K562 (cell line): Measurements from ENCODE around the gene FGF2. TPM values are rescaled to one million over a fixed set of nuclear protein-coding genes. Genes with fewer than 3 reads are reported as not detected.

Source experiments
- ATAC-seq: fragments of 200-7000 bp; cut with Tn5 transposase; 3 replicates; pipeline ENCODE4 v1.9.1; 2020; ENCODE audit warnings: moderate library complexity
- BruUV-seq: library from RNA; stranded (reverse); fragments of 400-500 nt; replicated peaks from 2 replicates; lab custom pipeline; 2021; lab: Mats Ljungman, UMichigan
- CTCF ChIA-PET: fragments of 300-600 bp; formaldehyde crosslinking; extraction: SDS; loops from one replicate; lab custom pipeline; 2021; ENCODE audit warnings: low intra/inter-chr PET ratio; lab: Yijun Ruan, JAX
- POLR2A ChIA-PET: fragments of 300-600, 350-650 bp; sonication (Branson Sonifier 250); formaldehyde crosslinking; extraction: SDS; loops from one replicate; lab custom pipeline; 2021; ENCODE audit warnings: antibody characterized with exemption, inconsistent platforms; lab: Yijun Ruan, JAX
- DNase-seq, 4 experiments: peaks; one replicate each; pipeline versions ENCODE4 v3.0.0 to v3.0.0-alpha.2; 2011 to 2018; ENCODE audit warnings: low spot score in 3 of 4, mixed read lengths in 3 of 4; ENCODE audit errors: extremely low read depth in 1 of 4
- FAIRE-seq: peaks from 2 replicates; lab custom pipeline; 2011; peaks lifted over from hg19 to GRCh38; lab: Jason Lieb, UNC
- H2AFZ ChIP-seq: 2 replicates; pipeline ENCODE4 v1.6.0; 2011; ENCODE audit warnings: low read depth, low read length, control low read depth, inconsistent platforms
- H3K27ac ChIP-seq: fragments of 200-600 bp; 3 replicates; pipeline ENCODE4 v1.8.0; 2011; ENCODE audit warnings: low read depth, mild to moderate bottlenecking, control low read depth, inconsistent platforms, low read length, moderate library complexity, mixed read lengths; ENCODE audit errors: extremely low read depth
- H3K27me3 ChIP-seq, 2 experiments: fragments of 300-600 bp in 1 of 2; 2 replicates in 1 of 2; 3 replicates in 1 of 2; pipeline versions ENCODE4 v1.6.0 to v1.8.0; 2011; ENCODE audit warnings: inconsistent platforms in 2 of 2, low read length in 2 of 2, mild to moderate bottlenecking in 1 of 2, mixed read lengths in 1 of 2, moderate library complexity in 1 of 2; ENCODE audit not compliant: control insufficient read depth in 2 of 2, insufficient read depth in 2 of 2
- H3K36me3 ChIP-seq: fragments of 300-600 bp; 3 replicates; pipeline ENCODE4 v1.8.0; 2011; ENCODE audit warnings: mild to moderate bottlenecking, low read length, inconsistent platforms; ENCODE audit not compliant: control insufficient read depth, insufficient read depth
- H3K4me1 ChIP-seq, 2 experiments: fragments of 200-600 bp in 1 of 2; replicated peaks in 1 of 2; 2 replicates in 1 of 2; 3 replicates in 1 of 2; pipeline versions ENCODE4 v1.5.1 to v1.8.0; 2011; ENCODE audit warnings: inconsistent platforms in 2 of 2, low read length in 2 of 2, mild to moderate bottlenecking in 1 of 2, mixed read lengths in 1 of 2, moderate library complexity in 1 of 2; ENCODE audit not compliant: control insufficient read depth in 2 of 2, insufficient read depth in 2 of 2
- H3K4me2 ChIP-seq: 2 replicates; pipeline ENCODE4 v1.6.1; 2011; ENCODE audit warnings: low read length, control low read depth, inconsistent platforms, mixed read lengths; ENCODE audit not compliant: insufficient read depth
- H3K4me3 ChIP-seq: fragments of 200-600 bp; sonication (generic), shearing (Covaris generic); 2 replicates; pipeline ENCODE4 v1.5.1; 2016; ENCODE audit warnings: control low read depth, inconsistent platforms
- H3K79me2 ChIP-seq: fragments of 200-600 bp; 3 replicates; pipeline ENCODE4 v1.8.0; 2011; ENCODE audit warnings: low read length, inconsistent platforms; ENCODE audit not compliant: control insufficient read depth, insufficient read depth
- H3K9ac ChIP-seq, 2 experiments: 2 replicates each; pipeline versions ENCODE4 v1.6.0 to v1.6.1; 2011; ENCODE audit warnings: low read depth in 2 of 2, low read length in 2 of 2, control low read depth in 1 of 2, inconsistent platforms in 1 of 2, mild to moderate bottlenecking in 1 of 2, mixed read lengths in 1 of 2; ENCODE audit not compliant: insufficient read depth in 1 of 2
- H3K9me1 ChIP-seq: one replicate; pipeline ENCODE4 v1.6.0; 2011; ENCODE audit warnings: inconsistent platforms, mild to moderate bottlenecking, low read length, moderate library complexity; ENCODE audit not compliant: control insufficient read depth, insufficient read depth
- H3K9me3 ChIP-seq: replicated peaks from 2 replicates; pipeline ENCODE4 v1.5.1; 2011; ENCODE audit warnings: low read depth, low read length, inconsistent platforms; ENCODE audit not compliant: control insufficient read depth, insufficient read depth
- H4K20me1 ChIP-seq: replicated peaks from 2 replicates; pipeline ENCODE4 v1.6.1; 2011; ENCODE audit warnings: low read length, inconsistent platforms, mixed read lengths; ENCODE audit not compliant: control insufficient read depth, insufficient read depth
- ATF1 ChIP-seq, 2 experiments: fragments of 450-650 bp in 1 of 2; IDR thresholded peaks; 2 replicates each; pipeline ENCODE4 v1.6.1; 2016; ENCODE audit warnings: missing compliant biosample characterization in 1 of 2, missing genetic modification characterization in 1 of 2
- CBX3 ChIP-seq, 2 experiments: IDR thresholded peaks; 1 replicate in 1 of 2; 2 replicates in 1 of 2; pipeline ENCODE4 v1.6.1; 2012; ENCODE audit warnings: inconsistent platforms in 2 of 2, low read length in 2 of 2, borderline replicate concordance in 1 of 2, control low read depth in 1 of 2
- DDX20 ChIP-seq: fragments of 450-650 bp; IDR thresholded peaks from 2 replicates; pipeline ENCODE4 v1.6.1; 2016; ENCODE audit warnings: missing genetic modification characterization, low read depth, mild to moderate bottlenecking, missing compliant biosample characterization, moderate library complexity
- ETV1 ChIP-seq: fragments of 450-650 bp; conservative IDR thresholded peaks from 2 replicates; pipeline ENCODE4 v1.6.1; 2016; ENCODE audit warnings: missing genetic modification characterization, control low read depth, low read depth, missing compliant biosample characterization
- HNRNPK ChIP-seq: fragments of 200-400 bp; formaldehyde crosslinking; IDR thresholded peaks from one replicate; pipeline ENCODE4 v1.6.1; 2018; ENCODE audit warnings: mild to moderate bottlenecking, low read depth, low read length; ENCODE audit not compliant: poor library complexity, severe bottlenecking
- MYNN ChIP-seq, 2 experiments: sonication (generic); formaldehyde crosslinking in 1 of 2; IDR thresholded peaks; 2 replicates each; pipeline versions ENCODE4 v1.5.0 to v1.6.1; 2016 to 2020; ENCODE audit warnings: antibody characterized with exemption in 1 of 2, missing genetic modification reagents in 1 of 2
- RAD51 ChIP-seq: fragments of 450-650 bp; IDR thresholded peaks from 2 replicates; pipeline ENCODE4 v1.7.1; 2016; ENCODE audit warnings: low read depth, mild to moderate bottlenecking, borderline replicate concordance
- SIX5 ChIP-seq, 2 experiments: IDR thresholded peaks; 2 replicates each; pipeline ENCODE4 v1.6.1; 2011; ENCODE audit warnings: low read length in 2 of 2, borderline replicate concordance in 1 of 2, low read depth in 1 of 2, mild to moderate bottlenecking in 1 of 2, moderate library complexity in 1 of 2; ENCODE audit not compliant: insufficient read depth in 1 of 2
- SLC30A9 ChIP-seq: fragments of 250-450 bp; sonication (Bioruptor Pico); IDR thresholded peaks from 2 replicates; pipeline ENCODE4 v1.8.0; 2022; ENCODE audit warnings: mild to moderate bottlenecking, moderate library complexity
- SMC3 ChIP-seq: conservative IDR thresholded peaks from 2 replicates; pipeline ENCODE4 v1.6.1; 2011; ENCODE audit warnings: low read depth, low read length, improper control_type of control experiment; ENCODE audit not compliant: insufficient read depth
- ZNF384 ChIP-seq: IDR thresholded peaks from 2 replicates; pipeline ENCODE4 v1.6.1; 2012; ENCODE audit warnings: low read depth, low read length, improper control_type of control experiment
- ZNF436 ChIP-seq: fragments of 250-450, 450-650 bp; sonication (Bioruptor Pico); formaldehyde crosslinking; IDR thresholded peaks from 2 replicates; pipeline ENCODE4 v1.7.0; 2020; ENCODE audit warnings: mild to moderate bottlenecking
- ZNF592 ChIP-seq: fragments of 450-650 bp; IDR thresholded peaks from 2 replicates; pipeline ENCODE4 v1.6.1; 2017; ENCODE audit warnings: antibody characterized with exemption, mild to moderate bottlenecking
- WGBS: fragments of 100-300 bp; shearing (Covaris generic); methylation state at CpG from one replicate; pipeline ENCODE4 v1.1.6; 2016; ENCODE audit warnings: low coverage, mixed read lengths; ENCODE audit not compliant: insufficient coverage; ENCODE audit errors: missing lambda C conversion rate; 5-methylcytosine and 5-hydroxymethylcytosine counted together
- in situ Hi-C: fragments of 300-500 bp; cut with MboI; formaldehyde crosslinking; loops from 4 replicates; pipeline ENCODE4 v1.15.0; 2018; ENCODE audit warnings: inconsistent platforms, mixed read lengths
- intact Hi-C: fragments of 100-400 bp; cut with micrococcal nuclease; formaldehyde crosslinking; loops from 2 replicates; pipeline ENCODE4 v1.14.2; 2022
- polyA plus RNA-seq, 8 experiments: library from polyadenylated mRNA; depleted of rRNA in 4 of 8; stranded (reverse) in 5 of 8; unstranded in 3 of 8; fragments of >200 nt; fragmentation: Nextera tagmentation in 2 of 8; fragmentation: Illumina TruSeq in 1 of 8; extraction: Ambion mirVana in 2 of 8; extraction: Trizol in 1 of 8; gene quantifications; 2 replicates each; pipeline versions ENCODE4 v1.2.1 to v1.2.3, GENCODE V29; 2011 to 2014; ENCODE audit warnings: inconsistent platforms in 1 of 8, missing spikeins in 1 of 8
- total RNA-seq, 7 experiments: library from RNA; depleted of rRNA in 6 of 7; stranded (reverse); fragments of >200 nt in 6 of 7; fragmentation: Illumina TruSeq in 2 of 7; extraction: Trizol in 2 of 7; gene quantifications; 2 replicates each; pipeline versions ENCODE4 v1.2.1 to v1.2.3, GENCODE V29; 2011 to 2021; ENCODE audit warnings: low replicate concordance in 1 of 7
- TF ChIP-seq, protein P1 (sequence below), 2 experiments: fragments of 450-650 bp; conservative IDR thresholded peaks; 2 replicates each; pipeline ENCODE4 v1.6.1; 2017; ENCODE audit warnings: mild to moderate bottlenecking in 2 of 2, moderate library complexity in 2 of 2

Gene FGF2
- total and polyA plus RNA-seq, 9 of the 15 experiments (the other 6 are each of a cell fraction or from before 2014, with no cell fraction given), result 2.5 to 19.4 (median 9.2) TPM

- Histone ChIP-seq H3K9ac (peak overlapping the region; percentile 80 to 95; a peak in 3 of 4 replicates), H3K9me1 (no peaks in the 10 kb centered on the region), H3K79me2 (peaks cover 58% of the 10 kb centered on the region), H4K20me1 (no peaks in the 10 kb centered on the region), H3K27me3 (no peaks in the 10 kb centered on the region), H3K36me3 (peaks cover 3% of the 10 kb centered on the region; the same call in 1 of the 3 replicates), H3K4me1 (peaks cover 8 to 16% of the 10 kb centered on the region in 2 experiments; a peak in 4 of 5 replicates), H3K4me2 (peak overlapping the region; percentile 87), H3K27ac (peak overlapping the region; percentile 73), H3K4me3 (peak overlapping the region; percentile 70), H3K9me3 (no peaks in the 10 kb centered on the region), H2AFZ (peak overlapping the region; percentile 88)
- TSS peak; percentile 61 for BruUV-seq
- in situ Hi-C loops, result no loop called here
- intact Hi-C loops, result loop anchor here (2.0 to 5.0 kb wide), 3 partner anchors 63 to 226 kb away; partner anchors contain the start of gene NUDT6
- FAIRE-seq (peak; percentile 82), ATAC-seq (peak; percentile 74), DNase-seq (peak; percentile 47 to 67 (median 56))
- 4% methylated on average over 10 of the region's 10 CpGs for WGBS
- CTCF ChIA-PET, result interaction anchor here (0.6 kb wide), 1 partner anchor 98 kb away, joined by 3 read pairs; no protein-coding TSS in a partner anchor
- POLR2A ChIA-PET, result interaction anchor here (1.3 to 1.4 kb wide), 3 partner anchors 10 to 44 kb away, joined by 3 to 5 read pairs (median 4); no protein-coding TSS in a partner anchor
- TF ChIP-seq ZNF592, result 0 out of 2 replicates have a peak, but pooled peaks have one; percentile 18
- TF ChIP-seq HNRNPK, result no peak
- TF ChIP-seq ZNF384, result no peak
- TF ChIP-seq, protein P1, sequence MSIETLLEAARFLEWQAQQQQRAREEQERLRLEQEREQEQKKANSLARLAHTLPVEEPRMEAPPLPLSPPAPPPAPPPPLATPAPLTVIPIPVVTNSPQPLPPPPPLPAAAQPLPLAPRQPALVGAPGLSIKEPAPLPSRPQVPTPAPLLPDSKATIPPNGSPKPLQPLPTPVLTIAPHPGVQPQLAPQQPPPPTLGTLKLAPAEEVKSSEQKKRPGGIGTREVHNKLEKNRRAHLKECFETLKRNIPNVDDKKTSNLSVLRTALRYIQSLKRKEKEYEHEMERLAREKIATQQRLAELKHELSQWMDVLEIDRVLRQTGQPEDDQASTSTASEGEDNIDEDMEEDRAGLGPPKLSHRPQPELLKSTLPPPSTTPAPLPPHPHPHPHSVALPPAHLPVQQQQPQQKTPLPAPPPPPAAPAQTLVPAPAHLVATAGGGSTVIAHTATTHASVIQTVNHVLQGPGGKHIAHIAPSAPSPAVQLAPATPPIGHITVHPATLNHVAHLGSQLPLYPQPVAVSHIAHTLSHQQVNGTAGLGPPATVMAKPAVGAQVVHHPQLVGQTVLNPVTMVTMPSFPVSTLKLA (conservative IDR thresholded peaks at IDR 0.05), result peak; percentile 52; a peak in 2 of 4 replicates
- TF ChIP-seq DDX20 (tag), result no peak
- TF ChIP-seq SMC3, result 0 out of 2 replicates have a peak, but pooled peaks have one; percentile 2
- TF ChIP-seq ATF1 (CRISPR knock-in tag; IDR thresholded peaks at IDR 0.05), result no peak
- 0 out of 2 replicates have a peak, but pooled peaks have one; percentile 20 for TF ChIP-seq ATF1 (tag; IDR thresholded peaks at IDR 0.05)
- no peak for TF ChIP-seq SLC30A9 (CRISPR knock-in tag)
- no peak for TF ChIP-seq ETV1 (tag)
- TF ChIP-seq SIX5 (IDR thresholded peaks at IDR 0.05; ENCODE audit: borderline replicate concordance in 1 of 2, insufficient read depth in 1 of 2, low read depth in 1 of 2, low read length in 2 of 2), result peak in 1 of 2 experiments; percentile 15; a peak in 1 of 4 replicates
- peak; percentile 66; the same call in 1 of the 2 replicates for TF ChIP-seq RAD51
- peak in 1 of 2 experiments; percentile 48; a peak in 1 of 3 replicates for TF ChIP-seq CBX3 (IDR thresholded peaks at IDR 0.05; ENCODE audit: borderline replicate concordance in 1 of 2, low read length in 2 of 2)
- no peak for TF ChIP-seq ZNF436 (CRISPR knock-in tag)
- TF ChIP-seq MYNN (IDR thresholded peaks at IDR 0.05), result no peak
- no peak for TF ChIP-seq MYNN (CRISPR knock-in tag; IDR thresholded peaks at IDR 0.05)
Observed at GRCh38 chr4:122827879-122828601, 1.4 kb downstream of the FGF2 start.
